Measurements from ENCODE around the gene DMD.
"Not testable (repeated sequence)": the region's sequence is repeated elsewhere in the genome, so short reads cannot be mapped to it uniquely, and the experiment has no call there.

The DMD gene

DNA sequence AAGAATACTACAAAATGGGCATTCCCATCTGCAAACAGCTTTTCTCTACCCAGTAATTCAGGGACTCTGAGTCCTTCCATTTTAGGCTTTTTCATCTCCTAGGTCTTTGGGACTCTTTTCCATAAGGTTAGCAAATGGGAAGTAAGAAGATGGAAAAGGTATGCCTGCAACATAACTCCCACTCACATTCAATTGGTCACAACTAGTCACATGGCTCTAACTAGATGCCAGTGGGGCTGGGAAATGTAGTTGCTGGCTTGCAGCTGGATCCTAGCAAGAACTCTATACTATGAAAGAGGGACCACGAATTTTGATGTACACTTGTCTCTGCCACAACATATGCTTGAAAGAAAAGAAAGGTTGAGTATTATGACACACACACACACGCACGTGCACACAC lies 1184.6 kb downstream of the DMD start:
- DNase-seq (ENCODE audit: low read depth in 3 of 3): no peak

DNA sequence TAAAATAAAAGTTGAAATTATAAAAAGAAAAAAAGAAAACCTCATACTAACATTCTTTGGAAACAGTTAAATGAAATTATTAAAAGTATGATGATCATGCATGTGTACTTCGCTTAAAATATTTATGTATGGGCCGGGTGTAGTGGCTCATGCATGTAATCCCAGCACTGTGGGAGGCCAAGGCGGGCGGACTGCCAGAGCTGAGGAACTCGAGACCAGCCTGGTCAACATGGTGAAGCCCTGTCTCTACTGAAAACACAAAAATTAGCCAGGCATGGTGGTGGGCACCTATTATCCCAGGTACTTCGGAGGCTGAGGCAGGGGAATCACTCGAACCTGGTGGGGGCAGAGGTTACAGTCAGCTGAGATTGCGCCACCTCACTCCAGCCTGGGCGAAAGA lies 1187.3 kb downstream of the DMD start:
- no peak for DNase-seq (ENCODE audit: low read depth in 3 of 3)

DNA sequence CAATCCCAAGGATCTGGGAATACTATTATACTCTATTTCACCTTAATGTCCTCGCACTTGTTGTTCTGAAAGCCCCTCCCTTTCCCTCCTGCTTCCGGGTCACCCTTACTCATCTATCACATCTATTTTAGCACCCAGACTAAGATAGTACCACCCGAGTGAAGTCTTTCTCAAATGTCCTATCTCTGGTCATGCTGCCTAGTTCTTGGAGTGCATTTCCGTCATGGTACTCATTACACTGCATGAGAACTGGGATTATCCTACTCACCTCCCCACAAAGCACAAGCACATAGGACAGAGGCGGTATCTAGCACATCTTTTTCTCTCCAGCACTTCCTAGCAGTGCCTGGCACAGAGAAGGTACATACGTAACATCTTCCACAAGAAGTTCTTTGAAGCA lies 1195.2 kb downstream of the DMD start:
- DNase-seq (ENCODE audit: low read depth in 3 of 3): no peak

DNA sequence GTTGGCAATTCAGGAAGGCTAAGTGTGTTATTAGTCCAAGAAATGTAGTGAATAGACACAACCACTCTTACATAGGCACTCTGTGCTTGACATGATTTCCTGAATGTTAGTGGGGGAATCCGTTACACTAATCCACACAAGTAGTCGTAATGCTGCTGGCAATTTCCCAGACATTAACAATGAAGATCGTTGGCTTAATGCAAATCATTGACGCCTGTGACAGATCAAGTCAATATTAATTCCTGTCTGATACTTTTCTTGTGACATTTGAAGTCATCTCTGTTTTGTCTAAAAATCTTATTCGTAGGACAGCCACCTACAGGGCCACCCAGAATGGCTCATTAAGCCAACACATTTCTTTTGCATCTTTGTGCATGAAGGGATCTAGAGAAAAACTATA lies 1200.4 kb downstream of the DMD start:
- DNase-seq (ENCODE audit: low read depth in 3 of 3): no peak

DNA sequence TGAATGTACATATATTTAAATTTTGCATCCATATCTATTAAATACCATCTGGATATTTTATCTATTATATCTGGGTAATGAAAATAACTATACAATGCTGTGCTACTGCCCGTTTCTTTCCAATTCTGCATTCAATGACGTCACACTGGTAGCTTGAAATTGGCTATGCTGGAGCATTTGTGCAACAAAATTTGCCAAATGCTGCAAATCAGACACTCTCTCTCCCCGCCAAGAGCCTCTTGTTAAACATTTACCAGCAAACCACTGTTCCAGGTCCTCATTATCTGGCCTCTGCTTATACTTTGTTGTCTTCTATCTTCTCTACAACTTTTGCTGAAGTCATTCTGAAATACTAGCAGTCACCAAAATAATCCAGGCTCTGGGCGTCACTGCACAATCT lies 1201.1 kb downstream of the DMD start:
- no peak for DNase-seq (ENCODE audit: low read depth in 3 of 3)

DNA sequence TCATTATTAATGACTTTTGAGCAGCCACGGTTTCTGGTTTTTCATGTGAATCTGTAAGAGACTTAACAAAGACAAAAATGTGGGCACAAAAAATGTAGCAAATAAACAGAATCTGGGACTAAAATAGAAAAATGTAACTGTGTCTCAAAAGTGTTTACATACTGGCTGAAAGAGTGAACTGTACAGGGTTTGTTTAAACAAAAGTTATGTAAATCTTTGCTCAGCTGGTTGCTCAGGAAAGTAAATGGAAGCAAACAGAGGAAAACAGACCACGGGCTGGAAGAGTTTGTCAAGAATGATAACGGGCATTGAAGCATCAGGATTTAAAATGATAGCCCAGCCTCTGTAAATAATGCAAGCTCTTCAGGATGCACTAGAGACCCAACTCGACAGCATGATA lies 1217.7 kb downstream of the DMD start:
- no peak for DNase-seq (ENCODE audit: low read depth in 3 of 3)

DNA sequence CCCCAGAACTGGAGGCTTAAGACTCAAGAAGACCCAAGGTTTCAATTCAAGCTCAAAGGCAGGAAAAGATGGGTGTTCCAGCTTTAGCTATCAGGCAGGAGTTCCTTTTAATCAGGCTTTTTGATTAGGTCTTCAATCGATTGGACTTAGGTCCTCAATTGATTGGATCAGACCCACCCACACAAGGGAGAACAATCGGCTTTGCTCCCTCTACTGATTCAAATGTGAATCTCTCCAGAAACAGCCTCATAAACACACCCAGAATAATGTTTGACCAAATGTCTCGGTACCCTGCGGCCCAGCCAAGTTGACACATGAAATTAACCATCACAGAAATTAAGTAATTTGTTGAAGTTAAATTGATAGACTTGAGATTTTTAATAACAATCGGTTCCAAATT lies 1222.4 kb downstream of the DMD start:
- no peak for DNase-seq (ENCODE audit: low read depth in 3 of 3)

DNA sequence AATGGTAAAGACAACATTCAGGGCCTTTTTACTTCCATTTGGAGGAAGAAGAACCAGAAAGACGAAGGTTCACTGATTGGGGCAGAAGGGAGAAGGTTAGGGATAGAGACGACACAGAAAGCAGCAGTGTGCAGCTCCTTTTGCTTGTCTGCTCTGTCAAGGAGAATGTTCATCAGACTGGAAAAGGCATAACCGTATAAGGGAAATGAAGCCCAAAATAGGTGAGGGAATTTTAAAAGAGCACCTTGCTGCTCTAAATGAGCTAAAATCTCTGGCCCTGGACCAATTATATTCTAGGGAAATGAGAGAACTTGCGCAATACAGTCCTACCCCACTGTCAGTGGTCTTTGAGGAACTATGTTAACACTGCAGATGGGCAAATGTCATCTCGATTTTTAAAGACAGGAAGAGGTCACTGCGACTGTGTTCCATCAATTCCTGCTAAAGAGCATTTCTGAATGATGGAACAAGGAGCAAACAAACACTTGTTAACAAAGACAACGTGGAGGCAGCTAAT lies 1229.7 kb downstream of the DMD start:
- DNase-seq (ENCODE audit: low read depth in 3 of 3): no peak

DNA sequence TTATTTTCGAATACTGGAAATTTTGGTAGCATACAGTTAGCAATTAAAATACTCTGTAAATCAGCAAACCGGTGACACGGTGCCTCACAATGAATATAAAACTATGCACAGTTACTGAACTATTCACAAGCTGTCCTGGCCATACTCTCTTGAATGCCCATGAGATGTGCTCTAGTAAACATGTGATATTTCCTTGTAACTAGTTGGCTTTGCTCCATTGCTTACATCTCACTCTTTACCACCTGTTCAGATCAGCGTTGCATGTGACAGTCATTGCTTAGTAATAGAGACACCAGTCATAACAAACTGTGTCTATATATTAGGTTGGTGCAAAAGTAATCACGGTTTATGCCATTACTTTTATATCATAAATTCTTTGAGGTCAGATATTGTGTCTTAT lies 1241.6 kb downstream of the DMD start:
- DNase-seq (ENCODE audit: low read depth in 3 of 3): no peak

DNA sequence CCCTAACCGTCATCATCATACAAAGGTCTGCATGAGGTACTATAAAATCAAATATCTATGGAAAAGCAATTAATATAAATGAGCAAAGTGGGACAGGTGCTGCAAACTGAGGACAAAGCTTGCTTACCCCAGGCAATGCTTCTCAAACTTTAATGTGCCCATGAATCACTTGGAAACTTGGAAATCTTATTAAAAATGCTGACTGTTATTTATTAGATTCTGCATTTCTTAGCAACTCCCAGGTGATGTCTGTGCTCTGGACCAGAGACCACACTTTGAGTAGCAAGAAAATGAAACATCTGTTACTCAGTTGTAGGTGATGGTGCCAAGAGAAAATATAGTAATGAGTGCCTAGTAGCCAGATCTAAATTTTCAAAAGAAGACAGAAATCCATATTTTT lies 1249.1 kb downstream of the DMD start:
- DNase-seq (ENCODE audit: low read depth in 3 of 3): no peak

DNA sequence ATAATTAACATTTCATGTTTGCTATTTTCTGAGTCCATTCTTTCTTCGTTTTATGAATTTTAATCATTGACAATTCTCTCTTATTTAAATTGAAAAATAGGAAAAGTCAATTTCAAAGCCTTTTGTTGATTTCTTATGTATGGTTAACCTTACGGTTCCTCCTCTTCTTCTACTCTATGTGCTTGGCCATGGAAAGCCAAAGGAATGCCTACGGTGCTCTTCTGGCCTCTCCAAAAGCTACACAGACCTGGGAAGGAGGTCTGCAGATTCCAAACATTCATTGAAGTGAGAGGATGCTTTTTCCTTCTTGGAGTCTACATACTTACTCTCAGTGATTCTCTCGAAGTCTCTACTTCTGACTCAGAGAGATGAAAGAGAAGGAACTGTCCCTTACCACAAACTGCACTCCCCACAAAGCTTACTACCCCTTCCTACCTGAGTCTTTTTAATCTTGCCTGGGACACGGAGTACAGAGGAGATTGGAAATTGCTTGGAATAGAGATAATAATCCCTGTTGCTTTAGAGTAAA lies 1276.4 kb downstream of the DMD start:
- DNase-seq (ENCODE audit: low read depth in 3 of 3): no peak

DNA sequence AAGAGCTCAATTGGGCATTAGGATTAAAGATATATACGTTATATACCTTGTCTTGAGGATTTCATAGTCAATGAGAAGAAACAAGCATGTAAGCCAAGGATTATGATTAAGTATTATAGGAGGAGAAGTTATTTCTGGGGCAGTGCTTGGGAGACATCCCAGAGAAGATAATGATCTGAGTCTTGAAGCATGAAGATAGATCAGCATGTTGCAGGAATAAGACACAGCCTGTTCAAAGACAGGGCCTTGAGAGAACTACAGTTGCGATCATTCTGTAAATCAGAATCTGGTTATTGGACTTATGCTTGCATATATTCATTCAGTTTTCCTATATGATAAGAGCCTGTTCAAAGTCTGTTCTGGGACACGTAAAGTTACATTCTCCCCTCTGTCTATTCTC lies 1277.3 kb downstream of the DMD start:
- no peak for DNase-seq (ENCODE audit: low read depth in 3 of 3)

DNA sequence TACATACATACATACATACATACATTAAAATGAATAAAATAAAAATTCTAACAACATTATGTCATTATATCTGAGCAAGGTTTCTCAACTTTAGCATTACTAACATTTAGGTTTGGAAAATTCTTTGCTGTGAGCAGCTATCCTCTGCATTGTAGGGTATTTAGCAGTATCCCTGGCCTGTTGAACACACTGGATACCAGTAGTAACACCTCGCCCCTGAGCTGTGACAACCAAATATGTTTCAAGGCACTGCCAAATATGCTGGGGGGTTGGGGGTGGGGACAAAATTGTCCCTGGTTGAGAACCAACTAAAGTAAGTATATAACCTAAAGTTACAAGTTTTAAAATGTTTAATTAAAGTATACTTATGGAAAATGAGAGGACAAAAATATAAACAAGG lies 1278.6 kb downstream of the DMD start:
- no peak for DNase-seq (ENCODE audit: low read depth in 3 of 3)

DNA sequence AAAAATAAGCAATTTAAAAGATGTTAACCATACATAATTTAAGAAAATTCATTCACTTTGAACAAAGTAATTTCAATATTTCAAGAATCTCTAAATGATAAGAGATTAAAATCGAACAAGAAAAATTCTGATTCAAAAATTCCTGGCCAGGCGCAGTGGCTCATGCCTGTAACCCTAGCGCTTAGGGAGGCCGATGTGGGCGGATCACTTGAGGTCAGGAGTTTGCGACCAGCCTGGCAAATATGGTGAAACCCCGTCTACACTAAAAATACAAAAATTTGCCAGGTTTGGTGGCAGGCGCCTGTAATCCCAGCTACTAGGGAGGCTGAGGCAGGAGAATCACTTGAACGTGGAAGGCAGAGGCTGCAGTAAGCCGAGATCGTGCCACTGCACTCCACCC lies 1279.0 kb downstream of the DMD start:
- DNase-seq (ENCODE audit: low read depth in 3 of 3): not testable (repeated sequence)

DNA sequence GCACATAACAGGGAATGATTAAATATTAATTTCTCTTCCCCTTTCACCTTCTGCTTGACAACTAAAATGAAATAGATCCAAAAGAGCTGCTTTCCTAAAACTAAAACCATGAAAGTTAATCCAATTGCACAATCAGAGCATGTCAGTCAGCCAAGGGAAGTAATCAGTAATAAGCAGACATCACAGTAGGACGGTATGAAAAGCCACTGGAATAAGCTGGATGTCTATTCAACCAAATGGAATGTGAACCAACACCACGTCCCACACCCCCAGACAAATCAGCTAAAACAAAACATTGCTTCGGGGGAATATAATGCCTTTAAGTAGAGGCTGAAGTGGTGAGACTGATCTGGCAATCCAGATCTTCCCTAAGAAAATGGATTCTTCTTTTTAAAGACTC lies 1280.1 kb downstream of the DMD start:
- no peak for DNase-seq (ENCODE audit: low read depth in 3 of 3)

DNA sequence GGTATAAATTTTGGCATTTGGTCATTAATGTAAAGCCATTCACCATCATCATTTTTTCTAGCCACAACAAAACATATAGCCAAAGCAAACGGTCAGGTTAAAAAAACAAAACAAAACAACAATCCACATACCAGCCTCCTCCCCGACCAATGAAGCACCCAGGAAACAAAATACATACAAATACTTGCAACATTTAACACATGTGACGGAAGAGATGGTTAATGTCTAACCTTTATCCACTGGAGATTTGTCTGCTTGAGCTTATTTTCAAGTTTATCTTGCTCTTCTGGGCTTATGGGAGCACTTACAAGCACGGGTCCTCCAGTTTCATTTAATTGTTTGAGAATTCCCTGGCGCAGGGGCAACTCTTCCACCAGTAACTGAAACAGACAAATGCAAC lies 1282.0 kb downstream of the DMD start:
- no peak for DNase-seq (ENCODE audit: low read depth in 3 of 3)

DNA sequence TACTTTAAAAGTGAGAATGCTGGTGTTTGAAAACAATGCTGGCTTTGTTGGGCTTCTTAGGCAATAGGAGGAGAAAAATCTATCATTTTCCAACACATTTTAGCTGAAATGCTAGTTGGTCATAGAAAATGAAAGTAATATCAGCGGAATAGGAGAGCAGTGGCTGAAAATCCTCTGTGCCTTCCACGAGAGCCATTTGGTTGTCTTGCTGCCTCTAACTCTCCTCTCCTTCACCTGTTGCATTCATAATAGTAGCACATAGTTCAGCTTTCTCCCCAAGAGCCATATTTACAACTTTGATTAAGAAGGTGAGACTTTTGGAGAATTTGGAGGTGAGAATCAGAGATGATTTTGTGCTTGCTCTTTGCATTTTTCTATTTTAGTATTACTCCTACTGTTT lies 1290.1 kb downstream of the DMD start:
- DNase-seq (ENCODE audit: low read depth in 3 of 3): no peak

DNA sequence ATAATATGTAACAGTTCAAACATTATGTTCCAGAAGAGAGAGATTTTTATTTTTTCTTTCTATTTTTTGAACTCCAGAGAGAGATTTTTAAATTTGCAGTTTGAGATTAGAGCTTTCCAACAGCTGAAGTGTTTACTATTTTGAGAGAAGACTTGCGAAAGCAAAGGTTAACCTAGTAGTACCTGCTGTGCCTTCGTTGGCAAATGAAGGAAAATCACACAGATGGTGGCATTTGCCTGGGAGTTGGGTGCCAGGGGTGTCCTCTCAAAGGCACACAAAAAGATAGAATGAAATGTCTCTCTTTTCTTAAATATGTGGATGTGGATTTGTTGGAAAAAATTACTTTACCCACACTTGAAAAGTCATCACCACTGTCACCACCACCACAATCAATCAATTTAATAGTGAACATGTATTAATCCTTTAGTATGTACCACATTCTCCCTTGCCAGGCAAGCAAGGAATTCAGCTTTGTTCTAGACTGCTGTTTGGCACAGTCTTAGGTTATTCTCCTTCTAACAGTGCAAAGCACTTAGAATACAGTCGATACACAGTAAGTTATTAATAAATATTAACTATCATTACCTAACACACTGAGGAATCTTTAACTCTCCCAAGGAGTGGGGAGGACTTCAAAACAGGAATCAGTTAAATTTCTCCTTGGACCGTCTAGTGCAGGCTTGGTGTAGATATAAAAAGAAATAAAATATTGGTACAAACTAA lies 1301.3 kb downstream of the DMD start:
- no peak for DNase-seq (ENCODE audit: low read depth in 3 of 3)

DNA sequence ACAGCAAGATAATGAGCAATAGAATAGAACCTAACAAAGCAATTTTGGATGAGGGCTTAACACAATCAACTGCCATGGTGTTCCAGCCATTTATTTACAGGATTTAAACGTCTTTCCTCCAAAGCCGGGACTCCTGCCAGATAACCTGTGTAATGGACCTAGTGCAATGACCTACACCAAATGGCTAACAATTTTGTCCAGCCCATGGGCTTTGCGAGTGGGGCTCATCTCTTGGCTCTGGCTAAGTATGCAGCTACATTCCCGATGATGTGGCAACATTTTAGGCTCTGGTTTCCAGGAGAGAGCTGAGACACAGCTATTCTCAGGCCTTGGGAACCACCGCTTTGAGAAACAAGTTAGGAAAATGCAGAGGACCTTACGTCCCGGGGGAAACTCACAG lies 1317.2 kb downstream of the DMD start:
- DNase-seq (ENCODE audit: low read depth in 3 of 3): no peak

DNA sequence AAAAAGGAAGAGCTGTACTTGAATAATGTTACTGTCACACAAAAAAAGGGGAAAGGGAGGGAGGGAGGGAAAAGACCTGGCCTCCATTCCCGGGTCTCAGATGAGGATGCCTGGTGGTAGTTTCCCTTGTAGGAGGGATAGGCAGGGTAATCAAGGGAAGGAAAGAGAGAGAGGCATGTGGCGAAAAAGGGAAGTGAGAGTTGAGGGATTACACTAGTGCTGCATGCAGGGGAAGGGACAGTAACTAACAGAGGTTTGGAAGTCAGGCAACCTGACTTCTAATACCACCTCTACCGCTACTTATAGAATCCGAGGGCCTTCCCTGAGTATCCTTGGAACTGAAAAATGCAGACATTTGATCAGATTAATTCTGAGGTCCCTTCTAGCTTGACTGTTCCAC lies 1317.8 kb downstream of the DMD start:
- DNase-seq (ENCODE audit: low read depth in 3 of 3): no peak

DNA sequence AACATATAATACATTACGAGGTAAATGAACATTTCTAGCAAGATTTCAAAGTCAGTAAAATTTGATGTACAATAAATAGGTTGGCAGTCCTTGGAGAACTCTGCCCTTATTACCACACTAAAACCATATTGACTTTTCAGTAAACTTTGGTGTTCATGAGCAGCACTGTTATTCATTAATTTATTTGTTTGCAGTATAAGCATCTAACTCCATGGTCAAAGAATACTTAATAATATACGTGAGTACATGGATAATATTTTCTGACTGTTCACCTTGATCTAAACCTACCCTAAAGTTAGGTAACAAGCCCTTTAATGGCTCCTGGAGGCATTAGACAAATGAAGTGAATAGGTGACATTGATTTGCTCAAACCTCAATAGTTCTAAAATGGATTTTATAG lies 1322.3 kb downstream of the DMD start:
- no peak for DNase-seq (ENCODE audit: low read depth in 3 of 3)

DNA sequence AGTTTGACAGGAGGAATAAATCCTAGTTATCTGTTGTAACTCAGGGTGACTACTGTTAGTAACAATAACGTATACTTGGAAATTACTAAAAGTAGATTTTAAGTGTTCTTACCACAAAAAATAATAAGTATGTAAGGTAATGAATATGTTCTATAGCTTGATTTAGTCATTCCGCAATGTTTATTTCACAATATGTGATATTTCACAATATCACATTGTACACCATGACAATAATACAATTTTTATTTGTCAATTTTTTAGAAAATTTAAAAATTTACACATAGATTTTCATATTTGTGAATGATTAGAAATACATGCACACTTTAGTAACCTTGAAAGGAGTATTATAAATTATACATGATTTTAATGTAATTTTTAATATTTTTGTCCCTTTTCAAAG lies 1326.8 kb downstream of the DMD start:
- DNase-seq (ENCODE audit: low read depth in 3 of 3): no peak

DNA sequence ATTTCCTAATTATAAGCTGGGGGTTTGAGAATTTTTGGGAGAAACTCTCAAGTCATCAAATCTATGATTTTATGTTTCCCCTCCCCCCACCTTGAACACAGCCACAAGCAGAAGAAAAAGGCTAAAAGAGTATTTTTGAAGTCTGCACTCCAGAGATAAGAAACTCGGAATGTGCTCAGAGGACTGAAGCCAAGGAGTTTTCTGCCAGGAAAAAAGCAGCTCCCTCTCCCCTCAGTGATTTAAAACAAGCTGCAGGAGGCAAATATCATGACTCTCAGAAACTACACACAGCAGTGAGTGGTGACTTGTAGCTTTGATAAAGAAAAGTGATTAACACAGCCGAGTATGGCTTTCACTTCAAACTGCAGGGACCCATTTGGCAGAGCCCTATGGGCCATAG lies 1339.3 kb downstream of the DMD start:
- no peak for DNase-seq (ENCODE audit: low read depth in 3 of 3)

DNA sequence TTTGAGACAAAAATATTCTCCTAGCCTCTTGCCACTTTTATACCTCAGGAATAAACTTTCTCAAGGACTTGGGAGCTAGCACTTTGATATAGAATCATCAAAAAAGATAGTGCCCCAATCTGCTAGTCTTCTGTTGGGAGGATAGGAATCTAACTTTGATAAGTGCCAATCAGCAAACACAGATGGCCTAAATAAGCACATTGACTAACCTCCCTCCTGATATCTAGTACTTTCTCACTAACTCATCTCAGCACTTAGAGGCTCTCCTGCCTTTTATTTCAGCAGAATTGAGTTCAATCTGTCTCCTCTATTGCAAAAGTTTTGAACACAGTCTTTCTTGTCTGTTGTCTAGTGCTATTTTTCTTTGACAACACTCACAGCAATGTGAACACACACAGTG lies 1341.1 kb downstream of the DMD start:
- DNase-seq (ENCODE audit: low read depth in 3 of 3): no peak
